Measurements from ENCODE around the gene DHCR24.
"Not testable (repeated sequence)": the region's sequence is repeated elsewhere in the genome, so short reads cannot be mapped to it uniquely, and the experiment has no call there.

The DHCR24 gene

GRCh38 chr1:54886724-54887664, at the start of gene DHCR24:
Gene DHCR24 (minus strand): TSS chr1:54887195. CDS start chr1:54887119, 76 bp downstream.
- DNase-seq (ENCODE audit: low spot score) = peak; percentile 93

GRCh38 chr1:54936791-54937190, 49.8 kb upstream of the DHCR24 start:
- no peak for DNase-seq (ENCODE audit: low spot score)

GRCh38 chr1:54934869-54935268, 47.9 kb upstream of the DHCR24 start:
- DNase-seq (ENCODE audit: low spot score) = no peak

- not testable (repeated sequence) for DNase-seq (ENCODE audit: low spot score)
Measured at GRCh38 chr1:54934081-54934480, 47.1 kb upstream of the DHCR24 start.

GRCh38 chr1:54931275-54931840, 44.4 kb upstream of the DHCR24 start:
- no peak for DNase-seq (ENCODE audit: low spot score)

GRCh38 chr1:54929700-54930099, 42.7 kb upstream of the DHCR24 start:
- DNase-seq (ENCODE audit: low spot score) = no peak

- no peak for DNase-seq (ENCODE audit: low spot score)
Measured at GRCh38 chr1:54928327-54928726, 41.3 kb upstream of the DHCR24 start.

- DNase-seq (ENCODE audit: low spot score) = peak; percentile 74
Measured at GRCh38 chr1:54927472-54928240, 40.7 kb upstream of the DHCR24 start.

GRCh38 chr1:54926970-54927369, 40.0 kb upstream of the DHCR24 start:
- no peak for DNase-seq (ENCODE audit: low spot score)

- no peak for DNase-seq (ENCODE audit: low spot score)
Measured at GRCh38 chr1:54922921-54923421, 36.0 kb upstream of the DHCR24 start.

GRCh38 chr1:54922040-54922761, 35.2 kb upstream of the DHCR24 start:
- no peak for DNase-seq (ENCODE audit: low spot score)

GRCh38 chr1:54919367-54920359, 32.7 kb upstream of the DHCR24 start:
- DNase-seq (ENCODE audit: low spot score) = no peak

GRCh38 chr1:54911076-54911475, 24.1 kb upstream of the DHCR24 start:
- not testable (repeated sequence) for DNase-seq (ENCODE audit: low spot score)

- DNase-seq (ENCODE audit: low spot score) = no peak
Measured at GRCh38 chr1:54906586-54906985, 19.6 kb upstream of the DHCR24 start.

- no peak for DNase-seq (ENCODE audit: low spot score)
Measured at GRCh38 chr1:54904476-54905048, 17.6 kb upstream of the DHCR24 start.

GRCh38 chr1:54894271-54894670, 7.3 kb upstream of the DHCR24 start:
- DNase-seq (ENCODE audit: low spot score) = no peak

- no peak for DNase-seq (ENCODE audit: low spot score)
Measured at GRCh38 chr1:54892586-54892985, 5.6 kb upstream of the DHCR24 start.

GRCh38 chr1:54889132-54889725, 2.2 kb upstream of the DHCR24 start:
- no peak for DNase-seq (ENCODE audit: low spot score)

GRCh38 chr1:54888080-54888733, 1.2 kb upstream of the DHCR24 start:
- no peak for DNase-seq (ENCODE audit: low spot score)

Measured in putamen (tissue), 1 donor.